Stomach (tissue), 4 donors: ENCODE measurements around the gene SPTBN5.

Experiments
- EP300 ChIP-seq: sonication (generic); formaldehyde crosslinking; IDR thresholded peaks from one replicate; pipeline ENCODE4 v1.6.1; 2017; ENCODE audit warnings: antibody characterized with exemption
- POLR2A ChIP-seq, 4 donors: fragments of 450-650 bp; IDR thresholded peaks; one replicate each; pipeline ENCODE4 v1.6.1; 2016; ENCODE audit warnings: antibody characterized with exemption in 4 of 4, control low read depth in 2 of 4, mild to moderate bottlenecking in 1 of 4, moderate library complexity in 1 of 4
- TF ChIP-seq, protein P1 (sequence below), 7 experiments: fragments of 450-650 bp in 4 of 7; fragments of 200-600 bp in 3 of 7; sonication (generic) in 3 of 7; IDR thresholded peaks; one replicate each; pipeline ENCODE4 v1.5.1; 2016 to 2019; ENCODE audit warnings: antibody characterized with exemption in 7 of 7, control low read depth in 2 of 7, mild to moderate bottlenecking in 1 of 7

DNA sequence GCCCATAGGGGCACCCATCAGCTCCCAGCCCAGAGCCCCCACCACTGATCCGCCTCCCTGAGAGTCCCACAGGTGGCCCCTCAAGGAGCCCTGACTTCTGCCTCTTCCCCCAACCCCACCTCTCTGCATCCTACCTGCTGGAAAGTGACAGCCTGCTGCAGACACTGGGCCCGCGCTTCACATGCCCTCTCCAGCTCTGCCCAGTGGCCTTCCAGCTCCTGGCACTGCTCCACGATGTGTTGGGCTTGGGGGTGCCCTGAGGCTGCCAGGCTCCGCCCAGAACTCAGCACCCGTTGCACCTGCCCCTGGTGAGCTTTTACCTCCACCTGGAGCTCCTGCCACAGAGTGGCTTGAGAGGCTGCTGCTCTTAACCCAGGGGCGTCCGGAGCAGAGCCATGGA is 20.1 kb downstream of the SPTBN5 start:
- TF ChIP-seq POLR2A (IDR thresholded peaks at IDR 0.05) = no peak
- TF ChIP-seq, protein P1, sequence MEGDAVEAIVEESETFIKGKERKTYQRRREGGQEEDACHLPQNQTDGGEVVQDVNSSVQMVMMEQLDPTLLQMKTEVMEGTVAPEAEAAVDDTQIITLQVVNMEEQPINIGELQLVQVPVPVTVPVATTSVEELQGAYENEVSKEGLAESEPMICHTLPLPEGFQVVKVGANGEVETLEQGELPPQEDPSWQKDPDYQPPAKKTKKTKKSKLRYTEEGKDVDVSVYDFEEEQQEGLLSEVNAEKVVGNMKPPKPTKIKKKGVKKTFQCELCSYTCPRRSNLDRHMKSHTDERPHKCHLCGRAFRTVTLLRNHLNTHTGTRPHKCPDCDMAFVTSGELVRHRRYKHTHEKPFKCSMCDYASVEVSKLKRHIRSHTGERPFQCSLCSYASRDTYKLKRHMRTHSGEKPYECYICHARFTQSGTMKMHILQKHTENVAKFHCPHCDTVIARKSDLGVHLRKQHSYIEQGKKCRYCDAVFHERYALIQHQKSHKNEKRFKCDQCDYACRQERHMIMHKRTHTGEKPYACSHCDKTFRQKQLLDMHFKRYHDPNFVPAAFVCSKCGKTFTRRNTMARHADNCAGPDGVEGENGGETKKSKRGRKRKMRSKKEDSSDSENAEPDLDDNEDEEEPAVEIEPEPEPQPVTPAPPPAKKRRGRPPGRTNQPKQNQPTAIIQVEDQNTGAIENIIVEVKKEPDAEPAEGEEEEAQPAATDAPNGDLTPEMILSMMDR (IDR thresholded peaks at IDR 0.05) = no peak
- no peak for TF ChIP-seq EP300
